ENCODE measurements around the gene OAF.

GRCh38 chr11:120191058-120191457, 19.8 kb upstream of the OAF start:
- TF ChIP-seq POLR2AphosphoS5 (IDR thresholded peaks at IDR 0.05) (no peak), POLR2A (IDR thresholded peaks at IDR 0.05) (no peak), CTCF (IDR thresholded peaks at IDR 0.05) (no peak), EP300 (IDR thresholded peaks at IDR 0.05) (no peak)

Data from sigmoid colon (tissue), 4 donors.